Caco-2 (cell line): Measurements from ENCODE around the gene FAM120C. TPM values are rescaled to one million over a fixed set of nuclear protein-coding genes. Genes with fewer than 3 reads are reported as not detected.

Experiments
- BruUV-seq: library from RNA; stranded (reverse); fragments of 400-500 nt; replicated peaks from 2 replicates; lab custom pipeline; 2021; lab: Mats Ljungman, UMichigan
- CTCF ChIA-PET: fragments of 300-600 bp; sonication (Branson Sonifier 250); formaldehyde crosslinking; loops from one replicate; lab custom pipeline; 2022; ENCODE audit warnings: antibody characterized with exemption; lab: Charles Lee
- POLR2A ChIA-PET: fragments of 300-600 bp; sonication (Branson Sonifier 250); formaldehyde crosslinking; loops from one replicate; lab custom pipeline; 2022; ENCODE audit warnings: antibody characterized with exemption; lab: Charles Lee
- DNase-seq, 2 experiments: peaks; one replicate each; pipeline versions ENCODE4 v3.0.0 to v3.0.0-alpha.2; 2020 to 2022
- H3K27me3 ChIP-seq: replicated peaks from 2 replicates; pipeline ENCODE4 v1.6.0; 2011; ENCODE audit warnings: low read length; ENCODE audit not compliant: control insufficient read depth, insufficient read depth
- H3K36me3 ChIP-seq: 2 replicates; pipeline ENCODE4 v1.5.1; 2011; ENCODE audit warnings: low read length; ENCODE audit not compliant: control insufficient read depth, insufficient read depth
- H3K4me1 ChIP-seq: fragments of 250-450 bp; sonication (Bioruptor Pico); 2 replicates; pipeline ENCODE4 v1.5.1; 2020; ENCODE audit warnings: mild to moderate bottlenecking
- H3K4me3 ChIP-seq: 2 replicates; pipeline ENCODE4 v1.5.1; 2011; ENCODE audit warnings: low read depth, mild to moderate bottlenecking, control low read depth, low read length
- H3K9me3 ChIP-seq: fragments of 250-450 bp; sonication (Bioruptor Pico); 2 replicates; pipeline ENCODE4 v1.5.1; 2020; ENCODE audit warnings: mild to moderate bottlenecking, moderate library complexity
- H3K27ac Mint-ChIP-seq: one replicate; pipeline ENCODE4 v1.8.0; 2022; ENCODE audit warnings: mixed read lengths; ENCODE audit not compliant: unreplicated experiment
- H3K27me3 Mint-ChIP-seq: one replicate; pipeline ENCODE4 v1.8.0; 2022; ENCODE audit warnings: mixed read lengths; ENCODE audit not compliant: insufficient read depth, unreplicated experiment
- H3K36me3 Mint-ChIP-seq: one replicate; pipeline ENCODE4 v1.8.0; 2022; ENCODE audit warnings: mild to moderate bottlenecking, mixed read lengths; ENCODE audit not compliant: insufficient read depth, unreplicated experiment
- H3K4me1 Mint-ChIP-seq: one replicate; pipeline ENCODE4 v1.8.0; 2022; ENCODE audit warnings: low read depth, mixed read lengths; ENCODE audit not compliant: unreplicated experiment
- H3K4me3 Mint-ChIP-seq: one replicate; pipeline ENCODE4 v1.8.0; 2022; ENCODE audit warnings: mild to moderate bottlenecking, moderate library complexity, mixed read lengths; ENCODE audit not compliant: unreplicated experiment
- H3K9me3 Mint-ChIP-seq: one replicate; pipeline ENCODE4 v1.8.0; 2022; ENCODE audit warnings: mixed read lengths; ENCODE audit not compliant: unreplicated experiment
- CTCF ChIP-seq, 2 experiments: fragments of 200-600 bp in 1 of 2; IDR thresholded peaks; 1 replicate in 1 of 2; 2 replicates in 1 of 2; pipeline versions ENCODE4 v1.5.1 to v1.8.0; 2011 to 2022; ENCODE audit warnings: antibody characterized with exemption in 1 of 2, control low read depth in 1 of 2, inconsistent platforms in 1 of 2, low read depth in 1 of 2, low read length in 1 of 2, mild to moderate bottlenecking in 1 of 2, moderate library complexity in 1 of 2; ENCODE audit not compliant: insufficient read depth in 1 of 2, severe bottlenecking in 1 of 2, unreplicated experiment in 1 of 2
- intact Hi-C: fragments of 100-400 bp; cut with micrococcal nuclease; formaldehyde crosslinking; loops from one replicate; pipeline ENCODE4 v1.10.0; 2022; ENCODE audit not compliant: unreplicated experiment
- total RNA-seq: library from RNA; stranded (reverse); gene quantifications from 2 replicates; pipeline ENCODE4 v1.2.3, GENCODE V29; 2022

Gene FAM120C
- total RNA-seq, 1 experiment from 2014 or later, result 6.6 TPM

GRCh38 chrX:54213603-54214002 lies 30.5 kb upstream of the FAM120C start:
- H3K27me3 ChIP-seq, result no peaks in the 10 kb centered on the region
- no peaks in the 10 kb centered on the region for H3K36me3 ChIP-seq
- no peaks in the 10 kb centered on the region for H3K4me1 ChIP-seq
- Mint-ChIP-seq H3K27me3 (no peaks in the 10 kb centered on the region), H3K9me3 (no peaks in the 10 kb centered on the region), H3K4me3 (no peak overlapping the region), H3K36me3 (no peaks in the 10 kb centered on the region), H3K4me1 (no peaks in the 10 kb centered on the region), H3K27ac (no peak overlapping the region)
- ChIA-PET CTCF (no interaction called here), POLR2A (no interaction called here)
- intact Hi-C loops, result no loop called here
- H3K9me3 ChIP-seq, result no peaks in the 10 kb centered on the region
- no peak overlapping the region for H3K4me3 ChIP-seq
- no TSS peak for BruUV-seq
- DNase-seq, result no peak
- TF ChIP-seq CTCF (IDR thresholded peaks at IDR 0.05; ENCODE audit: insufficient read depth in 1 of 2, low read depth in 1 of 2, low read length in 1 of 2, severe bottlenecking in 1 of 2, unreplicated experiment in 1 of 2), result no peak

- no peaks in the 10 kb centered on the region for H3K4me1 Mint-ChIP-seq
- intact Hi-C loops, result no loop called here
- no peak for TF ChIP-seq CTCF (IDR thresholded peaks at IDR 0.05; ENCODE audit: insufficient read depth in 1 of 2, low read depth in 1 of 2, low read length in 1 of 2, severe bottlenecking in 1 of 2, unreplicated experiment in 1 of 2)
- Histone ChIP-seq H3K27me3 (no peaks in the 10 kb centered on the region), H3K36me3 (no peaks in the 10 kb centered on the region), H3K4me3 (no peak overlapping the region), H3K9me3 (no peaks in the 10 kb centered on the region), H3K4me1 (no peaks in the 10 kb centered on the region)
- no peaks in the 10 kb centered on the region for H3K9me3 Mint-ChIP-seq
- no peaks in the 10 kb centered on the region for H3K36me3 Mint-ChIP-seq
- no peak for DNase-seq
- no peak overlapping the region for H3K27ac Mint-ChIP-seq
- no peak overlapping the region for H3K4me3 Mint-ChIP-seq
- CTCF ChIA-PET, result no interaction called here
- no TSS peak for BruUV-seq
- POLR2A ChIA-PET, result no interaction called here
- no peaks in the 10 kb centered on the region for H3K27me3 Mint-ChIP-seq
Measured at GRCh38 chrX:54208531-54208930, 25.5 kb upstream of the FAM120C start.

GRCh38 chrX:54198262-54198661 lies 15.2 kb upstream of the FAM120C start:
- POLR2A ChIA-PET, result no interaction called here
- H3K27me3 ChIP-seq, result no peaks in the 10 kb centered on the region
- H3K4me3 ChIP-seq, result no peak overlapping the region
- no peaks in the 10 kb centered on the region for H3K9me3 ChIP-seq
- DNase-seq, result no peak
- Mint-ChIP-seq H3K9me3 (no peaks in the 10 kb centered on the region), H3K27me3 (peaks cover 8% of the 10 kb centered on the region), H3K36me3 (no peaks in the 10 kb centered on the region), H3K27ac (no peak overlapping the region), H3K4me3 (no peak overlapping the region), H3K4me1 (no peaks in the 10 kb centered on the region)
- no peaks in the 10 kb centered on the region for H3K36me3 ChIP-seq
- TF ChIP-seq CTCF (IDR thresholded peaks at IDR 0.05; ENCODE audit: insufficient read depth in 1 of 2, low read depth in 1 of 2, low read length in 1 of 2, severe bottlenecking in 1 of 2, unreplicated experiment in 1 of 2), result no peak
- no peaks in the 10 kb centered on the region for H3K4me1 ChIP-seq
- CTCF ChIA-PET, result no interaction called here
- no TSS peak for BruUV-seq
- intact Hi-C loops, result no loop called here
